BE2C (cell line): ENCODE data around the gene RUNX2. TPM values are rescaled to one million over a fixed set of nuclear protein-coding genes. Genes with fewer than 3 reads are reported as not detected.
"Not testable (repeated sequence)": the region's sequence is repeated elsewhere in the genome, so short reads cannot be mapped to it uniquely, and the experiment has no call there.

Experiments
- DNase-seq: peaks from one replicate; pipeline ENCODE4 v3.0.0-alpha.2; 2020
- H3K27me3 ChIP-seq: fragments of 250-450 bp; sonication (Bioruptor Pico); 2 replicates; pipeline ENCODE4 v1.5.1; 2020; ENCODE audit warnings: mild to moderate bottlenecking
- H3K36me3 ChIP-seq: fragments of 250-450 bp; sonication (Bioruptor Pico); 2 replicates; pipeline ENCODE4 v1.5.1; 2020; ENCODE audit warnings: mild to moderate bottlenecking
- H3K4me1 ChIP-seq: fragments of 250-450 bp; sonication (Bioruptor Pico); 2 replicates; pipeline ENCODE4 v1.5.1; 2020
- H3K4me3 ChIP-seq: 2 replicates; pipeline ENCODE4 v1.5.1; 2011; ENCODE audit warnings: low read depth, low read length
- H3K9me3 ChIP-seq: fragments of 250-450 bp; sonication (Bioruptor Pico); 2 replicates; pipeline ENCODE4 v1.5.1; 2020
- polyA plus RNA-seq: library from polyadenylated mRNA; unstranded; fragments of >200 nt; gene quantifications from one replicate; pipeline ENCODE4 v1.2.1, GENCODE V29; 2012; ENCODE audit warnings: low read depth, missing spikeins; ENCODE audit not compliant: insufficient read length, insufficient read depth
- TF ChIP-seq, protein P1 (sequence below): IDR thresholded peaks from 2 replicates; pipeline ENCODE4 v1.5.1; 2012; ENCODE audit warnings: mild to moderate bottlenecking, low read depth, low read length

RUNX2 gene
- polyA plus RNA-seq = 0.52 TPM

- Histone ChIP-seq H3K27me3 (peaks cover 10% of the 10 kb centered on the region), H3K4me1 (no peaks in the 10 kb centered on the region), H3K9me3 (no peaks in the 10 kb centered on the region), H3K36me3 (no peaks in the 10 kb centered on the region), H3K4me3 (no peak within 1 kb of the TSS)
- TF ChIP-seq, protein P1, sequence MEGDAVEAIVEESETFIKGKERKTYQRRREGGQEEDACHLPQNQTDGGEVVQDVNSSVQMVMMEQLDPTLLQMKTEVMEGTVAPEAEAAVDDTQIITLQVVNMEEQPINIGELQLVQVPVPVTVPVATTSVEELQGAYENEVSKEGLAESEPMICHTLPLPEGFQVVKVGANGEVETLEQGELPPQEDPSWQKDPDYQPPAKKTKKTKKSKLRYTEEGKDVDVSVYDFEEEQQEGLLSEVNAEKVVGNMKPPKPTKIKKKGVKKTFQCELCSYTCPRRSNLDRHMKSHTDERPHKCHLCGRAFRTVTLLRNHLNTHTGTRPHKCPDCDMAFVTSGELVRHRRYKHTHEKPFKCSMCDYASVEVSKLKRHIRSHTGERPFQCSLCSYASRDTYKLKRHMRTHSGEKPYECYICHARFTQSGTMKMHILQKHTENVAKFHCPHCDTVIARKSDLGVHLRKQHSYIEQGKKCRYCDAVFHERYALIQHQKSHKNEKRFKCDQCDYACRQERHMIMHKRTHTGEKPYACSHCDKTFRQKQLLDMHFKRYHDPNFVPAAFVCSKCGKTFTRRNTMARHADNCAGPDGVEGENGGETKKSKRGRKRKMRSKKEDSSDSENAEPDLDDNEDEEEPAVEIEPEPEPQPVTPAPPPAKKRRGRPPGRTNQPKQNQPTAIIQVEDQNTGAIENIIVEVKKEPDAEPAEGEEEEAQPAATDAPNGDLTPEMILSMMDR = no peak
- no peak for DNase-seq
Observed at GRCh38 chr6:45327956-45328522, at the start of gene RUNX2. Gene RUNX2 (plus strand): TSS chr6:45328330. CDS start chr6:45328727, 397 bp downstream.

DNA sequence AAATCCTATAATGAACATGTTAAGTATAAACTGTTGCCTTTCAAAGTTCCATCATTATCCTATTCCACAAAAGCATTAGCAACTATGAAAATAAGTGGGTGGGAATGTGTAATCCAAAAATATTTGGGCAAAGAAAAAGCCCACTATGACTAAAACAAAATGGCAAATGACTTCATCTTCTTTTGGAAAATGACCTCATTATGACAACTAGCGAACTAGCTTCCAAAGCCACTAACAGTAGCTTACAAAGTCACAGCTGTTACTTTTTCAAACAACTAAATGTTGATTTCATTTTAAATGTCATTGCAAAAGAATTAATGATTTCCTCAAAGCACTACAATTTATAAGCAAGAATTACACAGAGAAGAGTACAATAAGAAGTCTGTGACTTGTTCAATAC is 49.8 kb upstream of the RUNX2 start:
- TF ChIP-seq, protein P1 = no peak
- no peaks in the 10 kb centered on the region for H3K36me3 ChIP-seq
- no peaks in the 10 kb centered on the region for H3K27me3 ChIP-seq
- no peaks in the 10 kb centered on the region for H3K4me1 ChIP-seq
- DNase-seq = no peak
- no peaks in the 10 kb centered on the region for H3K9me3 ChIP-seq
- no peak overlapping the region for H3K4me3 ChIP-seq

- not testable (repeated sequence) for DNase-seq, H3K4me3 ChIP-seq, H3K36me3 ChIP-seq, H3K4me1 ChIP-seq, H3K9me3 ChIP-seq, H3K27me3 ChIP-seq
Observed at GRCh38 chr6:45286707-45287106, 41.4 kb upstream of the RUNX2 start.

- Histone ChIP-seq H3K4me3 (no peak overlapping the region), H3K27me3 (0 out of 2 replicates have a peak, but pooled peaks cover 2% of the 10 kb centered on the region), H3K9me3 (no peaks in the 10 kb centered on the region), H3K4me1 (no peaks in the 10 kb centered on the region), H3K36me3 (no peaks in the 10 kb centered on the region)
- no peak for DNase-seq
- TF ChIP-seq, protein P1 = no peak
Observed at GRCh38 chr6:45289751-45290514, 38.2 kb upstream of the RUNX2 start.

DNA sequence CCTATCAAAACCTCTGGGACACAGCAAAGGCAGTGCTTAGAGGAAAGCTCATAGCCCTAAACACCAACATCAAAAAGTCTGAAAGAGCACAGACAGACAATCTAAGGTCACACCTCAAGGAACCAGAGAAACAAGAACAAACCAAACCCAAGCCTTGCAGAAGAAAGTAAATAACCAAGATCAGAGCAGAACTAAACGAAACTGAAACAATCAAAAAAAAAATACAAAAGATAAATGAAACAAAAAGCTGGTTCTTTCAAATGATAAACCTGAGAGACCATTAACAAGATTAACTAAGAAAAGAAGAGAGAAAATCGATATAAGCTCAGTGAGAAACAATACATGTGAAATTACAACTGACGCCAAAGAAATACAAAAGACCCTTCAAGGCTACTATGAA is 34.8 kb upstream of the RUNX2 start:
- no peak for DNase-seq
- Histone ChIP-seq H3K4me1 (no peaks in the 10 kb centered on the region), H3K4me3 (no peak overlapping the region), H3K36me3 (no peaks in the 10 kb centered on the region), H3K27me3 (0 out of 2 replicates have a peak, but pooled peaks cover 2% of the 10 kb centered on the region), H3K9me3 (no peaks in the 10 kb centered on the region)
- TF ChIP-seq, protein P1 = no peak

GRCh38 chr6:45294065-45294701 is 33.9 kb upstream of the RUNX2 start:
- not testable (repeated sequence) for H3K4me1 ChIP-seq, H3K27me3 ChIP-seq, H3K4me3 ChIP-seq, H3K9me3 ChIP-seq, DNase-seq, H3K36me3 ChIP-seq

DNA sequence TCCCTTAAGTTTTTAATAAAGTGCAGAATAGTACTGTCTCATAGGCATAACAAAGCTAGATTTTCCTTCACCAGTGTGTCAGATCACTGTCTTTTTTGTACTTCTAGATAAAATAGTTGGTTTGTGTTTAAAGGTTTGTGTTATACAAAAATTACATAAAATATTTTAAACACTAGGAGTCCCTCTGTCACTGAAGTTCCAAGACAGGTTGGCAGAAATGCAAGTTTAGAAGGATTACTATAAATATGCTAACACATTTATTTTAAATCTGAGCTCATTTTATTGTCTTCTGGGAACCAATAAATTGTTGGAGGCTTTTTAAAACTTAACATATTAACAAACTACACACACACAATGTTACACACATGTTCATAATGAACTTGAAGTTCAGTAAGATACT is 30.8 kb upstream of the RUNX2 start:
- Histone ChIP-seq H3K27me3 (no peaks in the 10 kb centered on the region), H3K4me1 (no peaks in the 10 kb centered on the region), H3K36me3 (no peaks in the 10 kb centered on the region), H3K4me3 (no peak overlapping the region), H3K9me3 (no peaks in the 10 kb centered on the region)
- TF ChIP-seq, protein P1 = no peak
- DNase-seq = no peak
